Lung microvascular endothelial cell (primary cell): ENCODE measurements around the gene ALKAL2. TPM values are rescaled to one million over a fixed set of nuclear protein-coding genes. Genes with fewer than 3 reads are reported as not detected.

ENCODE experiments used
- DNase-seq, 2 donors: peaks; one replicate each; pipeline versions ENCODE4 v3.0.0 to v3.0.0-alpha.2; 2010; ENCODE audit warnings: low read depth in 2 of 2
- total RNA-seq: library from RNA; depleted of rRNA; stranded (reverse); fragments of >200 nt; gene quantifications from 2 replicates; pipeline ENCODE4 v1.2.1, GENCODE V29; 2014

The ALKAL2 gene
- total RNA-seq, 1 donor from 2014 or later, result not detected

- no peak for DNase-seq
These were observed 16.0 kb downstream of the ALKAL2 start for GRCh38 chr2:271917-272316.

- no peak for DNase-seq
These were observed 17.0 kb downstream of the ALKAL2 start for GRCh38 chr2:270861-271260.

GRCh38 chr2:269356-270030, 18.4 kb downstream of the ALKAL2 start:
- DNase-seq, result peak in 1 of 2 donors; percentile 8

GRCh38 chr2:268323-268722, 19.6 kb downstream of the ALKAL2 start:
- no peak for DNase-seq

- peak; percentile 96 to 97 for DNase-seq
These were observed 23.1 kb downstream of the ALKAL2 start, which contains the start of gene ACP1 for GRCh38 chr2:264493-265468. ACP1 (plus strand) TSS chr2:264947; CDS start chr2:264965, 18 bp downstream.

DNA sequence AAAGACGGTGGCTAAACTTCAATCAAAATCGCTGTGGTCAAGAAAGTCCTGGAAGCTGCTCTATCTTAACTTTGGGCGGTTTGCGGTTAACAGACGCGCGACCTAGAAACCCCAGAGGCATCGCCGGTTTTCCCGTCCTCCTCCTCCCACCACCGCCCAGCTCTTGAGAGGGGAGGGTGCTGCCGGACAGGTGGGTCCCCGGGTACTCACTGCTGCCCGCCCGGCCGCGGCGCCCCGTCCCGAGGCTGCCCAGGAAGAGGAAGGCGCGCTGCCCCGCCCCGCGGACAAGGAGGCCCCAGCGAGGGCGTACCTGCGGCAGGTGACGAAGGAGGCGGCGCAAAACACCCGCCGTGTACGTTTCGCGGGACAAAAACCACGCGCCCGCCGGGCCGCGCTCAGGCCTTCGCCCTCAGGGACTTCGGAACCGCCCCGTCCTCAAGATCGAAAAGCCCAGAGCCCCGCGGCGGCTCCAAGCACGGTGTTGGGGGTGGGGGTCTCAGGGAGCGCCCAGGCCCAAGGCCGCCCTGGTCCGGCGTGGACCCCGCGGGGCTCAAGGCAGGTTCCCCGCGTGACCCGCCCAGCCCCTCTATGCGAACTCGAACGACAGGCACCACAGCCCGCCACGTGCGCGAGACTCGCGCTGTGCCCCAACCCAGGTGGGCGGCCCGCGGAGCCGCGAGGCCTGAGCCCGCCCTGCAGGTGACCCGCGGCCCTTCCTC, 24.0 kb downstream of the ALKAL2 start, which contains the start of gene SH3YL1:
TSS of gene SH3YL1 (minus strand) at position 259 of the 719 bp plus-strand sequence. CDS start at position 211, 48 bp downstream.
- DNase-seq, result peak; percentile 20 to 26

DNA sequence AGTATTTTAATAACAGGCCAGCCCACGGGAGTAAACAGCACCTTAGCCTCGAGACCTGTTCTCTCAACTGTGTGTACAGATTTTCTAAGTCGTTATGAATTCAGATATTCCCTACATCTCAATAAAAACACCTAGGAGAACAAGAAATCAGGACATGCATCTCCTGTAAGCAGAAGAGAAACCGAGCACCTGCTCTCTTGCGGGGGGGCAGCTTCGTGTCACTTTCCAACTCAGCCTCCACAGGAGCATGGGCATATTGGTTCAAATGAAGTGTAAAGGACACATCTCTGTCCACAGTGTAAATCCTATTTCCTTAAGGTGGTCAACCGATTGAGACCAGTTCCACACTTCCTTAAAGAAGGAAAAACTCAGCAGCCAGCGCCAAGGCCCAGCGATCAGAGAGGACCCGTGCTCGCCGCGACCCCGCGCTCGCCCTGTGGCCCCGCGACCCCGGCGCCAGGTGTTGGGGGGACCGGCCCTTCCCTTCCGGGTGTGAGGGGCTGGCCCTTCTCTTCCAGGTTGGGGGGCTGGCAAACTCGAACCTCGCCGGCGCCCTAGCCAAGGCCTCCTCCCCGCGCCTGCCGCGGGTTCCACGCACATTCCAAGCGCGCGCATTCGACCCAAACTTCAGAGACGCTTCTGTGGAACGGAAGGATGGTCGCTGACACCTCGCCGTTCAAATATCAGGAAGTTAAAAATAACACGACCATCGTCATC, 24.7 kb downstream of the ALKAL2 start:
- DNase-seq, result no peak

DNA sequence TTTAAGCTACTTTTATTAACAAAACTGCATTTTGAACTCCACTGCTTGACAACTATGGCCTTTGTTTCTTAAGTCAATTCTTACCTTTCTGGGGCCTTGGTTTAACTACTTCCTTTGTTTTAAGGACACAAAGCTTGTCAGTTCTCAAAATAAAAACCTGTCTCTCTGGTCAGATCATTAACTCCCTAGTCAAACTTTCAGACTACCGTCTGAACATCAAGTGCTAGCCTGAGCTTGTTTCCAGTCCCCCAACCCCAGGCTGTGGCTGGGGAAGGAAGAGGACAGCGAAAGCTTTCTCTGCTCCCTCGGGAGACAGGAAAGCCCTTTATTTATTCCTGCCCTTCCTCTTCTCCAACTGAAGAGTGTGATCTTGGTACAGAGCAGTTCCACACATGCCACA, 25.8 kb downstream of the ALKAL2 start:
- no peak for DNase-seq

GRCh38 chr2:260507-261161, 27.3 kb downstream of the ALKAL2 start:
- peak in 1 of 2 donors; percentile 61 for DNase-seq

DNA sequence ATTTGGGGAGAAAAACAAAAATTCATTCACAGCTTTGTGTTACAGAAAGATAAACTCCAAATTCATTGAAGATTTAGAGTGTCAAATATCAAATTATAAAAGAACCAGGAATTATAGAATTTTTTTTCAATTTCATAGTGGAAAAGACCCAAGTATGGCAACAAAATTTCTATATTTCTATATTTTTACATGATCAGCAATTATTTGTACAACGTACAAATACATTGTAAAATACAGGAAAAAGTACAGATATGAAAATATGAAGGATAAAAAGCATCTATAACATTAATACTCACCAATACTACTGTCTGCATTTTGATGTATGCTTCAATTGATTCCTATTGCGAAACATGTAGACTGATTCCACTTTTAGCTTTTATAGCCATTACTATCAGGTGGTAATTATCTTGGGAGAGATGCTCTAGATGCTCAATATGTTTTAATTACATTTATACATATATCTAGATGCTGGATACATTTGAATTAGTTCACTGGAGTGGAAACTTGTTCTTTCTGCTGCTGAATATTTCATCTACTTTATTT, 28.0 kb downstream of the ALKAL2 start:
- no peak for DNase-seq

DNA sequence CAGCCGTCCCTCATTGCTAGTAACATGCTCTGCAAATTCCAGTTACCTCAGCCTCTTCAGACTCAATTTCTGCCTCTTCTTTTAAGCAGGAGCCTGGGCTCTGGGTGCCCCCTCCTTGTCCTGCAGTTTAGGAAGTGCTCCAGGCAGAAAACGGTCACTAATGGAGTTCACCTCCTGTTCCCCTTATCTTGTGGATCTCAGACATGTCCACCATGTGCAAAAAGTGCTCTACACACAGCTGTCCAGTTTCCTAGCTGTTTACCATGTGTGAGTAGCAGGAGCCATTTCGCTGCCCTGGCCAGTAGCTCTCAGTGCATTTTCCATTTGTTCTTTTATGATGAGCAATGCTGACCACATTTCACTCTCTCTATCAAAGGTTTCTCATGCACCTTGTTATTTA, 29.0 kb downstream of the ALKAL2 start:
- DNase-seq, result no peak

- no peak for DNase-seq
These were observed 30.0 kb downstream of the ALKAL2 start for GRCh38 chr2:257842-258241.

- DNase-seq, result no peak
These were observed 30.5 kb downstream of the ALKAL2 start for GRCh38 chr2:257429-257828.

GRCh38 chr2:256094-256493, 31.8 kb downstream of the ALKAL2 start:
- peak in 1 of 2 donors; percentile 60 for DNase-seq

DNA sequence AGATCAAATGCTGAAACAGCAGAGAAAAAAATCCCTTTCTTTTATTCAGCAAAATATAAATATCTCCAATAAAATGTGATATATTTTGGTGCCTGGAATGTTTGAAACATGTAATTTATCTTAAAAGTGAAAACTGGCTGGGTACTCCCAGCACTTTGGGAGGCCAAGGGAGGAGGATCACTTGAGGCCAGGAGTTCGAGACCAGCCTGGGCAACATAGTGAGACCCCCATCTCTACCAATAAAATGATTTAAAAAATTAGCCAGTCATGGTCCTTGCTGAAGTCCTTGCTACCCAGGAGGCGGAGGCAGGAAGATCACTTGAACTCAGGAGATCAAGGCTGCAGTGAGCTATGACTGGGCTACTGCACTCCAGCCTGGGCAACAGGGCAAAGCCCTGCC, 32.7 kb downstream of the ALKAL2 start:
- no peak for DNase-seq

- DNase-seq, result no peak
These were observed 33.6 kb downstream of the ALKAL2 start for GRCh38 chr2:254241-254640.

GRCh38 chr2:253202-253638, 34.7 kb downstream of the ALKAL2 start:
- DNase-seq, result no peak

DNA sequence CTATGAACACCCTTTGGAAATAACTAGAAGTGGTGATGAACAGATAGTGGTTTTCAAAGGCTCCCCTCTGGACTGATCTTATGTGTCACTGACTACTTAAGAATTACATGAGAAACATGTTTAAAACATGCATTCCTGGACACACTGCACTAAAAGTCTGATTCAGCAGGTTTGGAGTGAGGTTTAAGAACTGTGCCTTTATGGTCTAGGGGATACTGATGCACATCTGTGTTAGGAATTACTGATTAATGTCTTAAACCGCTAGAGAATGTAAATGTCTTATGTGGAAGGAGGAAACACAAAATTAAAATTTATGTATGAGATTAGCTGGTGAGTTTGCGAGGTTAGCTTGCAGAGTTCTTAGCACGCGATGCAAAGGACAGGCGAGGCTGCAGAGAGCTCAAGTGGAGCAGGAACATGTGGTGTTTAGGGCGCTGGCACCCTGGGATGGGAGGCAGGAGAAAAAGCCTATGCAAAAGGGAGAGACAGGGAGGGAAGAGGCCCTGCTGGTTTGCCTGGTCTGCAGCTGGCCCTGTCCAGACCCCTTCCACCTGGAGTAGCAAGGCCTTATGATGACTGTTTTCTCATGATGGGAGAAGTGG, 35.8 kb downstream of the ALKAL2 start:
- DNase-seq, result no peak

DNA sequence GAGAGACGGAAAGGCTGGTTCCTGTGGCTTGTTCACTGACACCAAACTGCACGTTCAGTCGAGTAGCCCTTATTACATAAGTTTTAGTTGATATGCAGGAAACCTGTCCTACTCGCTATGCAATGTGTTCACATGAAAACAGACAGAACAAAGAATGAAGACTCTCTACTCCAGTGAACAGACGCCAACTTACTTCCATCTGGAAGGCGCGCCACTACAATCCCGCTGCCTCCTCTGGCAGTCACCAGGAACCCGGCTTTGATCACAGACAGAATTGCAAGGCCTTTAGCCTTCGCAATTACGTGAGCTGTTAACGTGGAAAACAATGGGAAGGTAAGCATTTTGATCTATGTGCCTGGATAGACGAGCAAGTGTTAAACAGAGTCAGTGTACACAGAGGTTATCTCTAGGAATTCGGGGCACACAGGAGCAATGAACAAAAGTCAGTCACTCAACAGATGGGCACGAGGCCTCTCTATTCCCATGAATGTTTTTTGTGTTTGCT, 38.3 kb downstream of the ALKAL2 start:
- DNase-seq, result no peak

GRCh38 chr2:248724-249123, 39.2 kb downstream of the ALKAL2 start:
- no peak for DNase-seq
